D721Med (cell line): ENCODE results near the gene ELOF1.

Experiments used
- DNase-seq: peaks from one replicate; pipeline ENCODE4 v3.0.0; 2011; ENCODE audit warnings: low spot score; ENCODE audit not compliant: insufficient read length
- FAIRE-seq: peaks from 2 replicates; lab custom pipeline; 2011; peaks lifted over from hg19 to GRCh38; lab: Jason Lieb, UNC
- TF ChIP-seq, protein P1 (sequence below): IDR thresholded peaks from 2 replicates; pipeline ENCODE4 v1.5.1; 2012; ENCODE audit warnings: mild to moderate bottlenecking, control low read depth; ENCODE audit not compliant: insufficient read depth; ENCODE audit errors: missing control alignments

Gene ELOF1

DNA sequence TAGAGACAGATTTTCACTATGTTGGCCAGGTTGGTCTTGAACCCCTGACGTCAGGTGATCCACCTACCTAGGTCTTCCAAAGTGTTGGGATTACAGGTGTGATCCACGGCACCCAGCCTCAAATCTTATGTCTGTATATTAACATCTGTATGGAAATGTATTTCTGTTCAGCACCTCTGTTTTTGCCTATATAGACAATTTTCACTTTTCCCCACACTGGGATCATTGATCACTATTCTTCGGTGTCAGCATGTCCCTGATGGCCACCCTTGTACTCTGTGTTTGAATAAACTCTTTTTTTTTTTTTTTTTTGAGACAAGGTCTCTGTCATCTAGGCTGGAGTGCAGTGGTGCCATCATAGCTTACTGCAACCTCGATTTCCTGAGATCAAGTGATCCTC lies 35.1 kb upstream of the ELOF1 start:
- TF ChIP-seq, protein P1, sequence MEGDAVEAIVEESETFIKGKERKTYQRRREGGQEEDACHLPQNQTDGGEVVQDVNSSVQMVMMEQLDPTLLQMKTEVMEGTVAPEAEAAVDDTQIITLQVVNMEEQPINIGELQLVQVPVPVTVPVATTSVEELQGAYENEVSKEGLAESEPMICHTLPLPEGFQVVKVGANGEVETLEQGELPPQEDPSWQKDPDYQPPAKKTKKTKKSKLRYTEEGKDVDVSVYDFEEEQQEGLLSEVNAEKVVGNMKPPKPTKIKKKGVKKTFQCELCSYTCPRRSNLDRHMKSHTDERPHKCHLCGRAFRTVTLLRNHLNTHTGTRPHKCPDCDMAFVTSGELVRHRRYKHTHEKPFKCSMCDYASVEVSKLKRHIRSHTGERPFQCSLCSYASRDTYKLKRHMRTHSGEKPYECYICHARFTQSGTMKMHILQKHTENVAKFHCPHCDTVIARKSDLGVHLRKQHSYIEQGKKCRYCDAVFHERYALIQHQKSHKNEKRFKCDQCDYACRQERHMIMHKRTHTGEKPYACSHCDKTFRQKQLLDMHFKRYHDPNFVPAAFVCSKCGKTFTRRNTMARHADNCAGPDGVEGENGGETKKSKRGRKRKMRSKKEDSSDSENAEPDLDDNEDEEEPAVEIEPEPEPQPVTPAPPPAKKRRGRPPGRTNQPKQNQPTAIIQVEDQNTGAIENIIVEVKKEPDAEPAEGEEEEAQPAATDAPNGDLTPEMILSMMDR, result no peak
- FAIRE-seq, result no peak
- DNase-seq, result no peak

DNA sequence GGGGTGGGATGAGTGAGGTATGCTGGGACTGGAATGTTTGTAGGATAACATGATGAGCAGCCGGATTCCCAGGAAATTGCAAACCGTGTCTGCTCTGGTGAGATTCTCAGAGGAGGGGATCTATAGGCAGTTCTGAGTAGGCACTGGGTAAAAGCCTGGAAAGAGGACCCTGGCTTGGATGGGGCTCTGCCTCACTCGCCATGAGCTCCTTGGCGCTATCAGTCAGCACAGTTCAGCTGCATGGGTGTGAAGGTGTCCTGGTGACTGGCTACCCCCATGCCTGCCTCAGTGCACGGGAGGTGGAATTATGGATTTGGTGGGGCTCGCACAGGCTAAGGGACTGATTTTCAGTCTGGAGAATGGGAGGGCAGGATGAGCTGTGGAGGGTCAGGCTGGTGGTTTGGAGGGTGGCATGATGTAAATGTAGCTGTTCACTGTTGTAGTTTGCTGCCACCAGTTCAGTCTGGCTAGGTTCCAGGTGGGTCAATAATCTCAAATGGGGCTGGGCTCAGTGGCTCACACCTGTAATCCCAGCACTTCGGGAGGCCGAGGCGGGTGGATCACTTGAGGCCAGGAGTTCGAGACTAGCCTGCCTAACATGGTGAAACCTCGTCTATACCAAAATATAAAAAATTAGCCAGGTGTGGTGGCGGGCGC lies 29.1 kb upstream of the ELOF1 start:
- no peak for FAIRE-seq
- no peak for DNase-seq
- TF ChIP-seq, protein P1, result no peak

DNA sequence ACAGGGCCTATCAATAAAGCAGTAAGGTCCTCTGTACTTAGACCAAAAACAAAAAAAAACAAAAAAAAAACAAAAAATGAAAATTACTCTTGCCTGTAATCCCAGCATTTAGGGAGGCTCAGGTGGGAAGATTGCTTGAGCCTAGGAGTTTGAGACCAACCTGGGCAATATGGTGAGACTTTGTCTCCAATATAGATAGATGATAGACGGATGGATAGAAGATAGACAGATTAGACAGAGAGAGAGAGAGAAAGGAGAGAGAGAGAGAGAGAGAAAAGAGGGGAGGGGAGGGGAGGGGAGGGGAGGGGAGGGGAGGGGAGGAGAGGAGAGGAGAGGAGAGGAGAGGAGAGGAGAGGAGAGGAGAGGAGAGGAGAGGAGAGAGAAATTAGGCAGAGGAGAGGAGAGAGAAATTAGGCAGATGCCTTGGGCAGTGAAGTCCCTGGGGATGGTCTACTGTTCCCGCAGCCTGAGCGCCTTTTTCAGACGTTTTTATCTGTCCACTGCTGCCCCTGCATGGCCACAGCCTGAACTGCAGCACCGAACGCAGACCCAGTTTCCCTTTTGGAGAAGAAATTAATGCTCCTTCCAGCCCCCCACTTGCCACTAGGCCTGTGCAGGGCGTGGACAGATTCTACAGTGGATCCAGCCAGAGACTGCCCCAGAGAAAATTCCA lies 28.4 kb upstream of the ELOF1 start:
- TF ChIP-seq, protein P1, result peak; percentile 96
- FAIRE-seq (no peak), DNase-seq (peak; percentile 77)

DNA sequence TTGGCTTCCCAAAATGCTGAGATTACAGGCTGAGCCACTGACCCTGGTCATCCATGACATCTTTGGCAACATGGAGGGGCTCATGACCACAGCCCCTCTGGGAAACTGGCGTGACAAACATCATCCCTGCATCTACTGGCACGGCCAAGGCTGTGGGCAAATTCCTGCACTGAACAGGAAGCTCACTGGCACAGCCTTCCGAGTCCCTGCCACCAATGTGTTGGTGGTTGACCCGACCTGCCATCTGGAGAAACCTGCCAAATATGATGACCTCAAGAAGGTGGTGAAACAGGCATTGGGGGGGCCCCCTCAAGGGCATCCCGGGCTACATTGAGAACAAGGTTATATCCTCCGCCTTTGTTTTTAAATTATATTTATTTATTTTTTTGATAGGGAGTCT lies 27.3 kb upstream of the ELOF1 start:
- no peak for FAIRE-seq
- TF ChIP-seq, protein P1, result no peak
- DNase-seq, result no peak

DNA sequence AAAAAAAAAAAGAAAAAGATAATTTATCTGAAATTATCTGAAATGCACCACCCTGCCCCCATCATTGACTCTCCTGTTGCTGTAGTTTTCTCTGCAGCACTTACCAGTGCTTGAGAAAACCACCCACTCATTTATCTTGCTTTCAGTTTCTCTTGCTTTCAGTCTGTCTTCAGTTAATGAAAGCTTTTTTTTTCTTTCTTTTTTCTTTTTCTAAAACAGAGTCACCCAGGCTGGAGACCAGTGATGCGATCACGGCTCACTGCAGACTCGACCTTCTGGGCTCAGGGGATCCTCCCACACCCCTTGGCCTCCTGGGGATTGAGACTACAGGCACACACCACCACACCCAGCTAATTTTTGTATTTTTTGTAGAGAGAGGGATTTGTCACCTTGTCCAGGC lies 22.7 kb upstream of the ELOF1 start:
- FAIRE-seq (no peak), DNase-seq (no peak)
- TF ChIP-seq, protein P1, result no peak

DNA sequence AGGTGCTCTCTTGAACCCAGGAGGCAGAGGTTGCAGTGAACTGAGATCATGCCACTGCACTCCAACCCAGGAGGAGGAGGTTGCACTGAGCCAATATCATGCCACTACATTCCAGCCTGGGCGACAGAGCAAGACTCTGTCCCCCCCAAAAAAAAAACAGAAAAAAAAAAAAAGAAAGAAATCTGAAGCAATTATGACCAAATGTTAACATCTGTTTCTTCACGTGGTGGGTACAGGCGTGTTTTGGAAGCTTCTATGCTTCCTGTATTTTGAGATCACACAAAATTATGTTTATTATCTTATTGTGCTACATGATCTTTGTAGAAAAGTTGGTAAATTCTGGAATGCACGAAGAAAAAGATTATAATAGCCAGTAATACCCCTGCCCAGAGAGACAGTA lies 21.1 kb upstream of the ELOF1 start:
- TF ChIP-seq, protein P1, result no peak
- FAIRE-seq (no peak), DNase-seq (no peak)
